K562 (cell line): Measurements from ENCODE around the gene ATG4D. TPM values are rescaled to one million over a fixed set of nuclear protein-coding genes. Genes with fewer than 3 reads are reported as not detected.

ENCODE experiments used
- CREB5 ChIP-seq: fragments of 250-450 bp; sonication (Bioruptor Pico); IDR thresholded peaks from 2 replicates; pipeline ENCODE4 v1.5.0; 2020; ENCODE audit warnings: mild to moderate bottlenecking
- ELF4 ChIP-seq: fragments of 450-650 bp; formaldehyde crosslinking; IDR thresholded peaks from 2 replicates; pipeline ENCODE4 v1.4.0; 2022; ENCODE audit warnings: missing genetic modification characterization
- PKNOX1 ChIP-seq: fragments of 450-650 bp; IDR thresholded peaks from 2 replicates; pipeline ENCODE4 v1.6.1; 2016
- TEAD4 ChIP-seq, 2 experiments: sonication (generic) in 1 of 2; formaldehyde crosslinking in 1 of 2; IDR thresholded peaks; 2 replicates each; pipeline versions ENCODE4 v1.6.1 to v1.8.0; 2012 to 2022; ENCODE audit warnings: borderline replicate concordance in 1 of 2, inconsistent platforms in 1 of 2, low read length in 1 of 2, mild to moderate bottlenecking in 1 of 2, missing genetic modification reagents in 1 of 2
- TSHZ1 ChIP-seq: fragments of 250-450 bp; sonication (Bioruptor Pico); IDR thresholded peaks from 2 replicates; pipeline ENCODE4 v1.4.0; 2020; ENCODE audit warnings: mild to moderate bottlenecking, moderate library complexity
- ZNF3 ChIP-seq: fragments of 250-450 bp; sonication (Bioruptor Pico); IDR thresholded peaks from 2 replicates; pipeline ENCODE4 v1.5.0; 2021; ENCODE audit warnings: mild to moderate bottlenecking, moderate library complexity
- ZNF407 ChIP-seq: fragments of 450-650 bp; IDR thresholded peaks from 2 replicates; pipeline ENCODE4 v1.6.1; 2016; ENCODE audit warnings: low read depth
- ZNF561 ChIP-seq: fragments of 450-650 bp; formaldehyde crosslinking; conservative IDR thresholded peaks from 2 replicates; pipeline ENCODE4 v1.4.0; 2020; ENCODE audit warnings: mild to moderate bottlenecking, moderate library complexity
- ZNF583 ChIP-seq: fragments of 250-450 bp; sonication (Bioruptor Pico); IDR thresholded peaks from 2 replicates; pipeline ENCODE4 v1.4.0; 2020
- ZNF764 ChIP-seq: fragments of 250-450 bp; sonication (Bioruptor Pico); IDR thresholded peaks from 2 replicates; pipeline ENCODE4 v1.4.0; 2020; ENCODE audit warnings: low read depth, mild to moderate bottlenecking, moderate library complexity
- polyA plus RNA-seq, 8 experiments: library from polyadenylated mRNA; depleted of rRNA in 4 of 8; stranded (reverse) in 5 of 8; unstranded in 3 of 8; fragments of >200 nt; fragmentation: Nextera tagmentation in 2 of 8; fragmentation: Illumina TruSeq in 1 of 8; extraction: Ambion mirVana in 2 of 8; extraction: Trizol in 1 of 8; gene quantifications; 2 replicates each; pipeline versions ENCODE4 v1.2.1 to v1.2.3, GENCODE V29; 2011 to 2014; ENCODE audit warnings: inconsistent platforms in 1 of 8, missing spikeins in 1 of 8
- total RNA-seq, 7 experiments: library from RNA; depleted of rRNA in 6 of 7; stranded (reverse); fragments of >200 nt in 6 of 7; fragmentation: Illumina TruSeq in 2 of 7; extraction: Trizol in 2 of 7; gene quantifications; 2 replicates each; pipeline versions ENCODE4 v1.2.1 to v1.2.3, GENCODE V29; 2011 to 2021; ENCODE audit warnings: low replicate concordance in 1 of 7

ATG4D gene
- total and polyA plus RNA-seq, 9 of the 15 experiments (the other 6 are each of a cell fraction or from before 2014, with no cell fraction given) = 0.51 to 66.1 (median 22.9) TPM

GRCh38 chr19:10551698-10552301, 8.1 kb downstream of the ATG4D start (continued):
- no peak for TF ChIP-seq ZNF407
- no peak for TF ChIP-seq ZNF561 (CRISPR knock-in tag)
- no peak for TF ChIP-seq TSHZ1 (CRISPR knock-in tag)
- TF ChIP-seq PKNOX1 = no peak
- TF ChIP-seq ZNF3 (CRISPR knock-in tag) = peak; percentile 84
- TF ChIP-seq ELF4 (CRISPR knock-in tag) = no peak
- TF ChIP-seq ZNF583 = no peak
- TF ChIP-seq ZNF764 (CRISPR knock-in tag) = no peak
- TF ChIP-seq TEAD4 (IDR thresholded peaks at IDR 0.05; ENCODE audit: low read length) = no peak
- no peak for TF ChIP-seq TEAD4 (CRISPR knock-in tag; IDR thresholded peaks at IDR 0.05; ENCODE audit: borderline replicate concordance)
- TF ChIP-seq CREB5 (CRISPR knock-in tag) = no peak
- TF ChIP-seq, all 486 proteins: peak for 5
